ENCODE results near the gene KCNJ15. TPM values are rescaled to one million over a fixed set of nuclear protein-coding genes. Genes with fewer than 3 reads are reported as not detected.

The KCNJ15 gene
- total RNA-seq, 1 experiment from 2014 or later = 19.2 TPM

DNA sequence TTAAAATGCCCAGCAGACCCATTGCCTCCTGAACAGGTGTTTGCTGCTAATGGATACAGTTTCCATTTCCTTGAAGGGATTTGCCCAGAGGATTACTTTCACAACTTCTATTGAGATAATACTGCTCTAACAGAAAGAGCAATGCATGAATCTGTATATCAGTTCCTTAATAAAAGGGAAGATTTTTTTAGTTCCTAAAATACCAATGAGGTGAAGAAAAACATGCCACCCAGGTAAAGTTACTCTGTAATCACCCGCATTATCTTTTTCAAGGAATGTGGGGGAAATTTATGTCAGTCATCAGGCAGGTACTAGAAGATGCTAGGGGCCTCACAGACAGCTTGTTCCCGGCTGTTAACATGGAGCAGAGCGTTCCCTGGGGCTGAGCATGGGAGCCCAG is 41.1 kb downstream of the KCNJ15 start:
- no peak for DNase-seq (ENCODE audit: low read depth)

DNA sequence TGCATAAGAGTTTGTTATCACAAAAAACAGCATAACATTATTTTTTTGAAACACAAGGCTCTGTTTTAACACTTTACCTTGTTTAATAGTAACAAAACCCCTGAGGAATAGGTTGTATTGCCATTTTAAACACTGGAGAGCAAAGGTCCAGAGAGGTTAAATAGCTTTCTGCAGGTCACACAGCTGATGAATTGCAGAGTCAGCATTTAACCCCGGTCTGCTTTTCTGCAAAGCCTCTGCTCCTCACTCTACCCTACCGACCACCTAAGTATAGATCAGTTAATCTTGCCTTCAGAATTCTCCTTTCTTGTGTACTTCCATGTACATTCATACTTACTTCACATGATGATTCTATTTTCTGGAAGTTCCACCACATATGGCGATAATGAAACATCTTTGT is 42.0 kb downstream of the KCNJ15 start:
- DNase-seq (ENCODE audit: low read depth) = no peak

DNA sequence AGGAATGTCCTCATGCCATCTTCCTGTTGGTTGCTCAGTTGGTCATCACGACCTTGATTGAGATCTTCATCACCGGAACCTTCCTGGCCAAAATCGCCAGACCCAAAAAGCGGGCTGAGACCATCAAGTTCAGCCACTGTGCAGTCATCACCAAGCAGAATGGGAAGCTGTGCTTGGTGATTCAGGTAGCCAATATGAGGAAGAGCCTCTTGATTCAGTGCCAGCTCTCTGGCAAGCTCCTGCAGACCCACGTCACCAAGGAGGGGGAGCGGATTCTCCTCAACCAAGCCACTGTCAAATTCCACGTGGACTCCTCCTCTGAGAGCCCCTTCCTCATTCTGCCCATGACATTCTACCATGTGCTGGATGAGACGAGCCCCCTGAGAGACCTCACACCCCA is 42.9 kb downstream of the KCNJ15 start:
- DNase-seq (ENCODE audit: low read depth) = no peak

DNA sequence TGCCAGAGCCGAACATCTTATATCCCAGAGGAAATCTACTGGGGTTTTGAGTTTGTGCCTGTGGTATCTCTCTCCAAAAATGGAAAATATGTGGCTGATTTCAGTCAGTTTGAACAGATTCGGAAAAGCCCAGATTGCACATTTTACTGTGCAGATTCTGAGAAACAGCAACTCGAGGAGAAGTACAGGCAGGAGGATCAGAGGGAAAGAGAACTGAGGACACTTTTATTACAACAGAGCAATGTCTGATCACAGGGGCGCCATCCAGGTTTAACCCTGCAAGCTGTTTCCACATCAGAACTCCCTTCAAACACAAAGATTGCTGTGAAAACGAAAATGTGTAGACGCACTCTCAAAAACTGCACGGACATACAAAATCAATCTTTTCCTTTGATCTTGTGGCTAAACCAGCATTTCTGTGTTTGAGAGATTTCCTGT is 43.4 kb downstream of the KCNJ15 start:
- DNase-seq (ENCODE audit: low read depth) = no peak

DNA sequence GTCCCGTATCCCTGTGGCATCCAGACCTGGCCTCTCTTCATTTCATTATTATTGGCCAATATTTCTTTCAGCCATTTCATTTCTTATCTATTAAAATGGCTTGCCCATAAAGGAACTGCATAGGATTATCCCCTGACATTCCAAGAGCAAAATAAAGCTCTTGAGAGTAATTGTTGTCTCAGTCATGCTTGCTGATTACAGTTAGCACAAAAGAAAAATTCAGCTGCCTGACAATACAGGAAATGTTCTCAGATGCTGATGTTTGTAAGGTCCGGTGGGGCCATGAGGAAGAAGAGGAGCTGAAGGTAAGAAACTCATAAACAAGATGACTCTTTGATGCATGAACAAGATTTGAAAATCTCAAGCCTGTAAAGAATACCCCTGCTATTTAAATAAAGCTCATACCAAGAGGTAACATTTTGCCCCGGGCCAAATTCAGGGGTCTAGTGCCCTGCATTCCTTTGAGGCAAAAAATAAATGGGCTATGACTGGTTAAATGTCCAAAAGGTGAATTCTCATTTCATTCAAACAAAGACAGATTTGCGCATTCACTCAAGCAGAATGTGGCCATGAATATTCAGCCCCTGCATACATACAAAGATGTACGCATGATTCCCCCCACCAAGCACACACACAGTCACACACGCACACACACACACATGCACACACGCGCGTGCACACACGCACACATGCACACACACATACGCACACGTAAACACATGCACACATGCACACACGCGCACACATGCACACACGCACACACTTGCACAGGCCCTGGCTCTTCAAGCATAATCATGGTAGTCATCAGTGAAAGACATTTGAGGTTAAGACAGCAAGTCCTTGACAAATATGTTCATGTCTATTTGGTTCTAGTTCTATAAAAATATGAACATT is 44.8 kb downstream of the KCNJ15 start:
- no peak for DNase-seq (ENCODE audit: low read depth)

DNA sequence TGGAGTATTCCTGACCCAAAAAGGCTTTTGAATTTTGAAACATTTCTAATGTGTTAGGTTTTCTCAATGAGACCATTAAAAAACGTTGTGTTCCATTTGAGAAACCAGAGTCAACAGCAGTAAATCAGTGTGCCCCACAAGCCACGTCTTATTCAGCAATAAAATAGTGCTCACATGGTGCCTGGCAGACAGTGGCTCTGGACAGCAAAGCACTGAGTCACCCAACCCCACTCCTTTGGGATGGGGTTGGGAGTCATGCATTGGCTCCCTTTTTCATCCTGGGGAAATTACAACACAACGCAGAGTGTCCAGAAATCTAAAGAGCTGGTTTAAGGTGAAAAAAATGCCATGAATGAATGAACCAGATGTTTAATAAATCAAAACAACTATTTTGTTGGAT is 46.5 kb downstream of the KCNJ15 start:
- peak; percentile 99 for DNase-seq (ENCODE audit: low read depth)

DNA sequence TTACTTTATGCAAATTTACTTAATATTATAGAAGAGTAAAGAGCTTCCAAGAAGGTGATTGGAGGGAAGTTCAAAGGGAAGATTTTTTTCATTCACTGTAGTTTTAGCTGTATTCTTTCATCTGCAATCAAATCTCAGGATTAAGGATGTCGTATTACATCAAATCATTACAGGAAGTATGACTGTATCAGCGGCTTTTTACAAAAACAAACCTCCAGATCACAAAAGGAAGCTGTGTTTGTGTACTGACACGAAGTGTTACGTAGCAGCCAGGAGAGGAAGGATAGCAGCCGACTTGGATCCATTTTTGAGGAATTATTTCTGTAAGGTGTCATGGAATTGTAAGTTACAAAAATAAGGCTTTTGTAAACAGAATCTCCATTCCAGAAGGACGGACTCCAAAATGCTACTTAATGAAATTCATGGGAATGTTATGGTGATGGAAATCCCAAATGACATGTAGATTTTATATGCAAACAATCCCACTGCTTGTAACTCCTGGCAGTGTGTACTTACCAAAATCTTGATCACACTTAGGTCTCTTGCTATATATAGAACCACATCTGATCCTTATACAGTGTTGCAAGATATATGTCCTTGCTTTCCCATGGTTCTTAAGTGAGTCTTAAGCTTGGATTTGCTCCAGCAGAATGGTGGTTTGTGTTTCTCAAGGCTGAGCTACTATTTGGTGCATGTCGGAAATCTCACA is 49.8 kb downstream of the KCNJ15 start:
- peak; percentile 94 for DNase-seq (ENCODE audit: low read depth)

DNA sequence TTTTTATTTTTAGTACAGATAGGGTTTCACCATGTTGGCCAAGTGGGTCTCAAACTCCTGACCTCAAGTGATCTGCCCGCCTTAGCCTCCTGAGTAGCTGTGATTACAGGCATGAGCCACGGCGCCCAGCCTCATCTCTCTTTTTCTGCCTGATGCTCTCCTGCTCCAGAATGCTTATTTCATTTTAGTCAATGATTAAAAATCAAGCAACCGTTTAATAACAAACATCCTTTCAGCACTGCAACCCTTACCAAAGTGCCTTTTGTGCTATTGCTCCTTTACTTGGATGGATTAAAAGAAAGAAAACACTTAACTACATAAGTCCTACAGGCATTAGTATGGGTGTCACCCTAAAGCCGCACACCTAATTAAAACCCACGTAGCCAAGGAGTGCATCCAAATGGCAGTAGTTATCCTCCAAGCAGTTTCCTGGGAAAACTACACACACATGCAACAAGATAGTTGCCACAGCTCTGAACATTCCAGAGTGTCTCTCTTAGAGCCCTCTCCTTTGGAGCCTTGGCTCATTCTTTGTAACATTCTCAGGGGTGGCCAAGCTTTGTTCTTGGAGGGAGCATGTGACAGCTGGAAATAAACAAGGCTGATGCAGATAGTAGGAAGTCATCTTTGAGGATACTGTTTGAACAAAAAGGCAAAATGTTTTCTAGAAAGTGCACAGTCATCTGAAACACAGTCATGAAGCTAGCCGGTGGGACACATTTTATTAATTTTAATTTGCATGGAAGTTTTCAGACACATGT is 51.2 kb downstream of the KCNJ15 start:
- DNase-seq (ENCODE audit: low read depth) = no peak

DNA sequence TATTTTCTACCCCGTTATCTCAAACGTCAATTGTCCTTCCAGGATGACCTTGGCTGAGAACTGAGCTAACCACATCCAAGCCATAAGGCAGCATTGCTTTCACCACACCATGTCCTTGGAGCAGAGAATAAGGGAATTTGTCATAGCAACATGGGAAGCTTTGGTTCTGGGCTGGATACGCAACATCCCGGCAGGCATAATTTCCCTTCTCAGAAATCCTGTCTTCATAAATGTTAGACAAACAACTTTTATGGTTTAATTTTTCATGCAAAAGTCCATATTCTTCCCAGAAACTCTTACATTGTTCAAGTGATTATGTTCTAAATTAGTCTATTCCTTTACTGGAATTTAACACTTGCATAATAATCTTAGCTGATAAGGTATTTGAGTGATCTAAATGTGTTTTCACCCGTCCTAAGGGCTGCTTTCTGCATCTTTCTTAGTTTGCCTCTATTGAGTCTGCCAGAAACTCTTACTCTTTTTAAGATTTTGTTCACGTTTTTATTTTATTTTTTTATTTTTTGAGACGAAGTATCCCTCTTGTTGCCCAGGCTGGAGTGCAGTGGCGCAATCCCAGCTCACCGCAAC is 51.8 kb downstream of the KCNJ15 start:
- peak; percentile 50 for DNase-seq (ENCODE audit: low read depth)

DNA sequence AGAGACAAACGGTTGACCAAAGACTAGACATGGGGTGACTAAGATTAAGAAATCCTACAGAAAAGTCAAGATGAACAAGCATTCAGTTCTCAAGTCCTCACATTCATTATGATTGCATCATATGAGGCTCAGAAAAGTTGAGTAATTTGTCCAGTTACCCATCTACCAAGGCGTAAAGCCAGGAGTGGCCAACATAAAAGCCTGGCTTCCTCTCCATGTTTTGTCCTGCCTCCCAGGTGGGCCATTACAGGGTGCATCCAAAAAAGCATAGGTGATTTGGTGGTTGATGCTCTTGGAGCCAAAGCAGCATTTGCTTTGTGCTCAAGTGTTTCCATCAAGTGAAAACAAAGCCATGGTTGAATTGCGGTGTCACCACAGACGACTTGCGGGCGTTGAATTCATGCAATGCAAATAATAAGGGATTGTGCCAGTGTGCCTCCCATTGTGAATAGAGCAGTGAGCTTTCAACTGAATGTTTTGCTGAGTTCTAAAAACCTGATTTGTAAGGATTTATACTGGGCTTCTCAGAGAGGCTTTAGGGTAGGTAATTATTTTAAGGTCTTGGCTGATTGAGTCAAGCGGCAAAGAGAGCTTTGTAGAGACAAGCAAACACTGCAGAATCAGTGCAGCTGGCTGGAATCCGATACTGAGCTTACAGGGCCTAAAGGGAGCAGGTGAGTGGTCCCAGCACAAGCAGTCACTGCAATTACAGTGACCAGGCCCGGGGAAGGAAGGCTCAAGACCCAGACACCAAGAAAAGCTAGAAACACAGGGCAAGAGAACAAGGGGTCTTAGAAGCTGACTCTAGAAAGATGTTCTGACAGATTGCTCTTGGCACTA is 54.1 kb downstream of the KCNJ15 start:
- DNase-seq (ENCODE audit: low read depth) = peak; percentile 74

DNA sequence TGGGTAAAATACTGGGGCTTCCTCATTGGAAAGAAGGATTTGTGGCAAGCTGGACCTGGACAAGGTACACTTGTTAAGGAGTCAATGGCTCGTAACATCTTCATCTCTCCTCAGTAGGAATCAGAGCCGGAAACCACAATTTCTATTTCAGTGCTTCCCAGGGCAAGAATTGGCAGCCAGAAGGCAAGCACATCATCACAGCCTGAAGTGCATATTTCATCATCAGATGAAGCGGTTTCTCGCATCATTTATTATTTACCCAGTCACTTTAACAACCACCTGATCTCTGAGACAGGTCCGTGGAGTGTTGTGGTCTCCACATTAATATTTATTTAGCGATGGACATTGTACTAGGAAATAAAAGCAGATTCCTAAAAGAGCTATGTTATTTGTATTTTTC is 55.0 kb downstream of the KCNJ15 start:
- DNase-seq (ENCODE audit: low read depth) = no peak

DNA sequence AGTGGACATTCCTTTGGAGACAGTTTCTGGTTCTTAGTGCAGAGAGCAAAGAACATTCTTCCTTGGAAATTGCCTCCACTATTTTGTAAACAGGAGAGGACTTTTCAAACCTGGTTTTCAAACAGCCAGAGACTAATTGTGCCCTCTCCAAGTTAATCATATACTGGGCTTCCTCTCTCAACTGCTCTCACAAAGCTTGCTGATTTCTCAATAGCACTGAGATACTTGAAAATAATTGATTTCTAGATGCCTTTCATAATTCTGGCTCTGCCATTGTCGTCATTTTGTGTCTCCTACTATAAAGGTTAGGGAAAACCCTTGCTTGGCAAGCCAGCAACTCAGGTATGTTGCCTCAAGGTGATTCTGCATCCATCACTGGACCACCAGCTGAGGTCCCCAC is 56.0 kb downstream of the KCNJ15 start:
- DNase-seq (ENCODE audit: low read depth) = no peak

DNA sequence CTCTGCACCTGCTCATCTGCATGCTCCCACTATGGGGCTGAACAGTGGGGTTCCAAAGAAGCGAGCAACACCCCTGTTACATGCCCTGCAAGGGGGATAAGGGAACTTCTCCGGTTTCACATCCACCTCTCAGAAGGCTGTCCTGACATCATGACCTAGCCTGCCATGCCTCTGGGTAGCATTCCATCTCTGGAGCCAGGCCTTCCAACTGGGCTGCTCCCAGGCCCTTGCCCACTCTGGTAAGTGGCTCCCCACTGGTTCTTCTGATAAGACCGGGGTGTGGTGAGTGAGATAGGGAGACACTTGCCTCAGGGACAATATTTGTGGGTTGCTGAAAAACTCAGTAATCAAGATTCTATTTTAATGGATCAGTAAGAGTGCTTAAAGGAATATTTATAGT is 57.8 kb downstream of the KCNJ15 start:
- no peak for DNase-seq (ENCODE audit: low read depth)

DNA sequence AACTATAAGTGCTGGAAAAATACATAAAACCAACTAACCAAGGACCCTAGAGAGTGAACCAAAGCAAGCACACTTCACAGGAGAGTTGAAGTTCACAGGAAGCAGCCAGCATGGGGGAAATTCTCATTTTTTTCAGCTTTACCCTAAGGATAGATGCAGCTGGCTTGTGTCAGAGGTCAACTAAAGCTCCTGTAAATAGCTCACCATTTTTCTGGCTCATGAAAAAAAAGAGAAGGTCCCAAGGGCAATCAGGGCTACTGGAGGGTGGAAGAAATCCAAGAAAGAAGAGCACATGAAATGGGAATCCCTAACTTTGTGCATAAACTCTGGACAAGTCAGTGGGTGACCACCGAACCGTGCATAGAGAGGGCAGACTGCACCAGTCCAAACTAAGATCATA is 58.3 kb downstream of the KCNJ15 start:
- peak; percentile 71 for DNase-seq (ENCODE audit: low read depth)

DNA sequence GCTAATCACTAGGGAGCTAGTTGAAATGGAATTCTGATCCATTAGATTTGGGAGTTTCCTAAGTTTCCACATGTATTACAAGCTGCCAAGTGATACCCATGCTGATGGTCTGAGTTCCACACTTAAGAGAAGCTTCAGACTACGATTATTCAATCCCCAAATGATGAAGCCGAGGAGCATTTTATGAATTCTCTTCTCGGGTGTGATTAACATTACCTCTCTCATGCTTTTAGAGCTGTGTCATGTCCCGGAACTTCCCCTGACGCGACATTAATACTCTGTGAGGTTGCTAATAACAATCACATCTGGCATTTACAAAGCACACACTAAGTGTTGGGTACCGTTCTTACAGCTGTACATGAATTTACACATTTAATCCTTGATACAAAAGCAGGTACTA is 63.0 kb downstream of the KCNJ15 start:
- DNase-seq (ENCODE audit: low read depth) = peak; percentile 67

DNA sequence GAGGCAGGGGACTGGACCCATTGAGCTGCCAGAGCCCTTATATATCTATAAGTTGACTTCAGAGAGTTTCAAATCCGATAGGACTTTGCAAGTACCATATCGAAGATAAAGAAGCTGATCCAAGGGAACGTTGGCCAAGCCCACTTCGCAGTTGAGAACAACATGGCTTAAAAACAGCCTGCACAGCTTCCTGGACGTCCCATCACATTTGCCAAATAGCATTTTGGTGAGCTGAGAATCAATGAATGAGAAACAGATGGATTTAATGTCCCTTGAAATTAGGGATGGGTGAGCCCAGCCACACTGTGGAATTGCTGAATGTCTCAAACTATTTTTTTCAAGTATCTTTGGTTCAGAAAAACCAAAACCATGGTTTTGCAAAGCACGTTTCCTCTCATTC is 64.8 kb downstream of the KCNJ15 start:
- DNase-seq (ENCODE audit: low read depth) = no peak

DNA sequence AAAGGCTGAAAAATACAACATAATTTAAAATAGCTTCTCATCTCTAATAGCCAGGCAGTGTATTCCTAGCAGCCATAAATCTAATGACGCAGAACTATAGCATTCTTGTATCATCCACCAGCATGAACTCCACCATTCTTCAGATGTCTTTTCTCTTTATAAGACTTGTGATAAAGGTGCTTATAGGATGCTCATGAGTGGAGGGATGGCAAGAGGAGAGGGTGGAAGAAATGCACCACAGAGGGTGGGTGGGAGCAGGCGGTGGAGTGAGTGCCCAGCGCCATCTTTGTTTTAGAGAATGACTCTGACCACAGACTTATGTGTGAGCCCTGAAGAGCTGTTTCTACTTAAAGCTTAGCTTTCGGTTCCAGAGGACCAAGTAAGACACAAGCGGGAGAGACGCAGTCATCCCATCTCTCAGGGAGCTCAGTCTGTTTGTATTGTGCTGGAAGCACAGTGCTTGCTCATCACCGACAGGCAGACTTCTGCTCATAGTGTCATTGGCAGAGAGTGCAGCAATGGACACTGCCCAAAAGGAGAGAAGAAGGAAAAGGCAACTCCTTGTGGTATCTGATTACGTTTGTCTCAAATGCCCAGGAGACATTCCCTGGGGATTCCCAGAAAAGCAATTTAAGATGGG is 65.6 kb downstream of the KCNJ15 start:
- no peak for DNase-seq (ENCODE audit: low read depth)

DNA sequence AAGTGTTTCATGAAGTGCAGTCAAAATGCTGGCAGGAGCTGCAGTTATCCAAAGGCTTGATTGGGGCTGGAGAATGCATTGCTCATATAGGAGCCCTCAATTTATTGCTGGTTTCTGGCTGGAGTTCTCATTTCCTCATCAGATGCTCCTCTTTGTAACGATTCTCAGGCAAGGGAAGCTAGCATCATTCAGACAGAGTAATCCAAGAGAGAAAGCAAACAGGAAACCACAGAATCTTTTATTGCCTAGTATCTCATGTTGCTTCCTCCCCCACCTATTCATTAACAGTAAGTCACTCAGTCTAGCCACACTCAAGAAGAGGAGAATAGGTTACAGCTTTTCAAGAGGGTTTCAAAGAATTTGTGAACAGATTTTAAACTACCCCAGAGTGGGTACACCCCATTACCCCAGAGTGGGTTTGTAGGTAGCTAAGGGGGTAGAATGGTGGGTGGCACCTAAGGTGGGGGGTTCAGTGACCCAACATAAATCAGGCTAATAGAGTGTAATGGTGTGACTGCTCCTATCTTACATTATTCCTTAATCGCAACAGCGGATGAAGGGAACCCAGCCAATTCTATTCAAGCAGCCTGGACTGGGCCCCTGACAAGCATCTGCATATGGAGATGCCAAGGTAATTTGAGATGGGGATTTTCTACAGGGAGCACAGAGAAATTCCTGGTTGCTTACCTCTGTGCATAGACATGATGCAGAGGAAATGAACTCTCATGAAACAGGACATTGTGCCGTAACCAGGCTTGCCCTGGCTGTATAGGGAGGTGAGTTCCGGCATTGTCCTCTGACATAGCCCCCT is 67.1 kb downstream of the KCNJ15 start:
- peak; percentile 95 for DNase-seq (ENCODE audit: low read depth)

DNA sequence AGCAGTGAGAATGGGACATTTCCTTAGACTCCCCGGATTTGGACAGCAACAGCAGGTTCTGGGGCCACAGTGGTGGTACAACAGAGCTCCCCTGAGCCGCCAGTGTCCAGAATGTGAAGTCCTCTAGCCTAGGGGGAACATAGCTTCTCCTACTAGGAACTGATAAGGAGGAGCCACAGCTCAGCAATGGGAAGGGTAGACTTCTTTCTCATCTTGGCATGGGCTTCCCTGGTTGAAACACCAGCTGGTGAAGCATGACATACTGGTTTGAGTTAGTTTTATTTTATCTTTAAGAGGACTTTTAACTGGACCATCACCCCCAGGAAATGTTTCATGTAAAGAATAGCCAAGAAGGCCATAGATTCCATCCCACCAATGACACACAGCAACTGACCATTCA is 68.4 kb downstream of the KCNJ15 start:
- DNase-seq (ENCODE audit: low read depth) = no peak

Data from LHCN-M2 (cell line).